Psoas muscle (tissue), 8 donors: ENCODE measurements around the gene CSNK1A1. TPM values are rescaled to one million over a fixed set of nuclear protein-coding genes. Genes with fewer than 3 reads are reported as not detected.
A peak's percentile ranks its signal among the peaks of the same experiment; 100 is the strongest.
"Not testable (repeated sequence)": the region's sequence is repeated elsewhere in the genome, so short reads cannot be mapped to it uniquely, and the experiment has no call there.

ENCODE experiments used
- ATAC-seq, 4 donors: fragments of 200-7000 bp; cut with Tn5 transposase; one replicate each; pipeline ENCODE4 v1.9.1; 2020; ENCODE audit warnings: moderate library complexity in 3 of 4, mild to moderate bottlenecking in 2 of 4
- DNase-seq, 2 donors: peaks; one replicate each; pipeline ENCODE4 v3.0.0-alpha.2; 2020
- H3K27ac ChIP-seq: fragments of 200-600 bp; one replicate; pipeline ENCODE4 v1.8.0; 2022
- H3K27me3 ChIP-seq, 3 donors: fragments of 200-600 bp in 1 of 3; one replicate each; pipeline versions ENCODE4 v1.6.1 to v1.8.0; 2013 to 2022; ENCODE audit warnings: low read length in 2 of 3, mild to moderate bottlenecking in 2 of 3, moderate library complexity in 1 of 3; ENCODE audit not compliant: insufficient read depth in 3 of 3
- H3K36me3 ChIP-seq, 2 donors: fragments of 200-600 bp in 1 of 2; one replicate each; pipeline versions ENCODE4 v1.6.1 to v1.8.0; 2013 to 2022; ENCODE audit warnings: low read depth in 1 of 2, mild to moderate bottlenecking in 1 of 2, moderate library complexity in 1 of 2; ENCODE audit not compliant: insufficient read depth in 1 of 2
- H3K4me1 ChIP-seq: fragments of 200-600 bp; one replicate; pipeline ENCODE4 v1.8.0; 2022
- H3K4me3 ChIP-seq: fragments of 200-600 bp; one replicate; pipeline ENCODE4 v1.8.0; 2022; ENCODE audit warnings: mild to moderate bottlenecking
- H3K9me3 ChIP-seq: fragments of 200-600 bp; one replicate; pipeline ENCODE4 v1.8.0; 2022
- CTCF ChIP-seq: fragments of 200-600 bp; IDR thresholded peaks from one replicate; pipeline ENCODE4 v1.8.0; 2022; ENCODE audit warnings: antibody characterized with exemption
- WGBS, 3 donors: extraction: QIAGEN DNeasy Blood & Tissue Kit; methylation state at CpG; one replicate each; pipeline versions ENCODE4 v1.1.6 to v1.1.7; 2013; 5-methylcytosine and 5-hydroxymethylcytosine counted together
- intact Hi-C, 2 donors: fragments of 100-400 bp; cut with DNase I; formaldehyde crosslinking; loops; one replicate each; pipeline versions ENCODE4 v1.11.0 to v1.14.2; 2022
- polyA plus RNA-seq, 3 donors: library from polyadenylated mRNA; stranded (reverse); fragments of 200-250 nt; gene quantifications; one replicate each; pipeline ENCODE4 v1.2.3, GENCODE V29; 2013
- total RNA-seq, 4 donors: library from RNA; stranded (reverse); fragmentation: NEBNext Ultra II Directional in 2 of 4; extraction: Animal tissue kit (Norgen Biotek cat#: 25700) in 2 of 4; gene quantifications; one replicate each; pipeline versions ENCODE4 v1.2.1 to v1.2.4, GENCODE V29; 2021 to 2023
- donor health status: healthy with polysubstance abuse.
- donor health status: DM: no; HTN: no; CAD: no; lungs with moderate emphysema.
- donor health status: Bipolar disorder and iron deficiency.
- donor health status: healthy.
- donor health status: DM: yes; HTN: yes; CAD: no.
- donor health status: DM: no; HTN: no; CAD: no.
- donor health status: DM: no; HTN: no; CAD: no.
- donor health status: DM: yes; HTN: yes; CAD: no.

CSNK1A1 gene
- total and polyA plus RNA-seq, 7 donors = 73.6 to 394 (median 201) TPM

GRCh38 chr5:149543361-149544027 lies 7.7 kb downstream of the CSNK1A1 start:
- ATAC-seq (no peak), DNase-seq (no peak)
- Histone ChIP-seq H3K27ac (peak overlapping the region; percentile 20), H3K4me3 (peak overlapping the region; percentile 12), H3K9me3 (no peaks in the 10 kb centered on the region), H3K4me1 (peaks cover 86% of the 10 kb centered on the region), H3K27me3 (no peaks in the 10 kb centered on the region), H3K36me3 (peaks cover 0 to 73% of the 10 kb centered on the region in 2 donors)
- WGBS, 3 donors = 44 to 60% (median 48%) methylated on average over 8 of the region's 8 CpGs
- no peak for TF ChIP-seq CTCF
- intact Hi-C loops = loop anchor here in 1 of 2 donors (5.0 kb wide), 1 partner anchor 46 kb away; no protein-coding TSS in a partner anchor

GRCh38 chr5:149541893-149542292 lies 9.3 kb downstream of the CSNK1A1 start:
- Histone ChIP-seq H3K4me3 (no peak overlapping the region), H3K4me1 (peaks cover 83% of the 10 kb centered on the region), H3K27me3 (no peaks in the 10 kb centered on the region), H3K36me3 (peaks cover 0 to 77% of the 10 kb centered on the region in 2 donors), H3K27ac (no peak overlapping the region), H3K9me3 (no peaks in the 10 kb centered on the region)
- DNase-seq = no peak
- intact Hi-C loops = loop anchor here in 1 of 2 donors (5.0 kb wide), 1 partner anchor 45 kb away; no protein-coding TSS in a partner anchor
- peak in 3 of 4 donors; percentile 14 to 32 (median 29) for ATAC-seq
- TF ChIP-seq CTCF = no peak
- 52 to 71% (median 52%) methylated on average over 6 of the region's 6 CpGs for WGBS, 3 donors

GRCh38 chr5:149540089-149540488 lies 11.2 kb downstream of the CSNK1A1 start:
- Histone ChIP-seq H3K36me3 (peaks cover 0 to 71% of the 10 kb centered on the region in 2 donors), H3K4me3 (peak overlapping the region; percentile 33), H3K4me1 (peaks cover 79% of the 10 kb centered on the region), H3K9me3 (no peaks in the 10 kb centered on the region), H3K27me3 (no peaks in the 10 kb centered on the region), H3K27ac (peak overlapping the region; percentile 21)
- WGBS, 3 donors = 53 to 66% (median 59%) methylated on average over 3 of the region's 3 CpGs
- no peak for TF ChIP-seq CTCF
- no peak for DNase-seq
- intact Hi-C loops = loop anchor here in 1 of 2 donors (5.0 kb wide), 1 partner anchor 43 kb away; no protein-coding TSS in a partner anchor
- no peak for ATAC-seq

GRCh38 chr5:149537374-149537975 lies 13.8 kb downstream of the CSNK1A1 start:
- Histone ChIP-seq H3K27ac (peak overlapping the region; percentile 11), H3K4me3 (no peak overlapping the region), H3K4me1 (peaks cover 78% of the 10 kb centered on the region), H3K36me3 (peaks cover 0 to 51% of the 10 kb centered on the region in 2 donors), H3K9me3 (no peaks in the 10 kb centered on the region), H3K27me3 (no peaks in the 10 kb centered on the region)
- TF ChIP-seq CTCF = no peak
- 43 to 55% (median 46%) methylated on average over 1 of the region's 1 CpG for WGBS, 3 donors
- no peak for DNase-seq
- ATAC-seq = no peak
- intact Hi-C loops = no loop called here

- DNase-seq, ATAC-seq, H3K27me3 ChIP-seq, H3K9me3 ChIP-seq, intact Hi-C loops, H3K27ac ChIP-seq, H3K4me3 ChIP-seq: not testable (repeated sequence)
- H3K36me3 ChIP-seq = peaks cover 0 to 41% of the 10 kb centered on the region in 2 donors
- 80 to 84% (median 81%) methylated on average over 6 of the region's 6 CpGs for WGBS, 3 donors
- H3K4me1 ChIP-seq = peaks cover 86% of the 10 kb centered on the region
Measured at GRCh38 chr5:149535787-149536186, 15.5 kb downstream of the CSNK1A1 start.
